SK-N-SH (cell line): ENCODE data around the gene RBBP7.

Experiments used
- CTCF ChIP-seq: fragments of 200-600 bp; sonication (generic); IDR thresholded peaks from 2 replicates; pipeline ENCODE4 v1.6.1; 2017; ENCODE audit warnings: antibody characterized with exemption, mild to moderate bottlenecking, moderate library complexity
- POLR2AphosphoS5 ChIP-seq: IDR thresholded peaks from 2 replicates; pipeline ENCODE4 v1.6.1; 2012; ENCODE audit warnings: low read depth, low read length

DNA sequence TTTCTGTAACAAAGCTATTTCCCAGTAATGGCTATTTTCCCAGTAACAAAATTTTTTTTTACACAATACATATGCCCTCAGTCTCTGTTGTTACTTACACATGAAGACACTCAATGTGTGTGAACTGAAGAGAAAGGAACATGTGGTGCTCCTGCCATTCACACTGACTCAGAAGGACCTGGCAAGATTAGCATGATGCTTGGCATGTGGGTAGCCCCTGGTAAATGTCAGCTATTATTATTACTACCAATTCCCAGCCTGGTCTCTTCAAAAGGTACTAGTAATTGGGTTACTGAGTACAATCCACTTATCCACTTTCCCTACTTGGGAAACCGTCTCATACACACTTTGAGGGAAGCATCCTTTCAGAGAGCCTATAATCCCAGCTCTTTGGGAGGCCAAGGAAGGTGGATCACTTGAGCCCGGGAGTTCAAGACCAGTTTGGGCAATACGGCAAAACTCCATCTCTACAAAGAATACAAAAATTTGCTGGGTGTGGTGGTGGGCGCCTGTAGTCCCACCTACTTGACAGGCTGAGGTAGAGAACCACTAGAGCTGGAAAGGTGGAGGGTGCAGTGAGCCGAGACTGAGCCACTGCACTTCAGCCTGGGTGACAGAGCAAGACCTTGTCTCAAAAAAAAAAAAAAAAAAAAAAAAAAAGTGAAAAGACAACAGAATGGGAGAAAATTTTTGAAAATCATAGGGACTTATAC is 14.6 kb downstream of the RBBP7 start:
- TF ChIP-seq POLR2AphosphoS5 (no peak), CTCF (no peak)
